ENCODE data around the gene ZNF81.
"Not testable (repeated sequence)": the region's sequence is repeated elsewhere in the genome, so short reads cannot be mapped to it uniquely, and the experiment has no call there.

- not testable (repeated sequence) for TF ChIP-seq CTCF, POLR2A (IDR thresholded peaks at IDR 0.05)
Observed at GRCh38 chrX:47961830-47962229, 125.1 kb downstream of the ZNF81 start.

All from right lobe of liver (tissue), 4 donors.